NOMO-1 treated with DMSO at 0.1 percent for 48 hours (cell line): Measurements from ENCODE around the gene LKAAEAR1.

ENCODE experiments used
- DNase-seq: peaks from one replicate; lab custom pipeline; 2025; ENCODE audit not compliant: unreplicated experiment; lab: John Stamatoyannopoulos, UW

Gene LKAAEAR1

GRCh38 chr20:64111841-64112641 lies 27.8 kb upstream of the LKAAEAR1 start:
- DNase-seq: no peak

- DNase-seq: no peak
Measured at GRCh38 chr20:64110411-64111068, 26.3 kb upstream of the LKAAEAR1 start.

- DNase-seq: no peak
Measured at GRCh38 chr20:64109831-64110391, 25.7 kb upstream of the LKAAEAR1 start.

- DNase-seq: no peak
Measured at GRCh38 chr20:64108731-64109681, 24.8 kb upstream of the LKAAEAR1 start.

GRCh38 chr20:64107736-64108457 lies 23.7 kb upstream of the LKAAEAR1 start:
- DNase-seq: peak; percentile 83

- DNase-seq: peak; percentile 17
Measured at GRCh38 chr20:64106981-64107735, 23.0 kb upstream of the LKAAEAR1 start, which contains the start of gene NPBWR2. TSS of gene NPBWR2 (minus strand) at chr20:64107565. CDS start at chr20:64106831, 734 bp downstream.

- DNase-seq: no peak
Measured at GRCh38 chr20:64106435-64106961, 22.3 kb upstream of the LKAAEAR1 start.

GRCh38 chr20:64105846-64106434 lies 21.7 kb upstream of the LKAAEAR1 start:
- no peak for DNase-seq

GRCh38 chr20:64104667-64105451 lies 20.7 kb upstream of the LKAAEAR1 start:
- no peak for DNase-seq

- DNase-seq: no peak
Measured at GRCh38 chr20:64103871-64104666, 19.9 kb upstream of the LKAAEAR1 start.

- DNase-seq: no peak
Measured at GRCh38 chr20:64102647-64103354, 18.6 kb upstream of the LKAAEAR1 start.

- peak; percentile 19 for DNase-seq
Measured at GRCh38 chr20:64101731-64102621, 17.8 kb upstream of the LKAAEAR1 start.

- DNase-seq: no peak
Measured at GRCh38 chr20:64100946-64101688, 16.9 kb upstream of the LKAAEAR1 start.

- DNase-seq: no peak
Measured at GRCh38 chr20:64100566-64100888, 16.3 kb upstream of the LKAAEAR1 start.

- no peak for DNase-seq
Measured at GRCh38 chr20:64099880-64100565, 15.8 kb upstream of the LKAAEAR1 start.
